Neural cell (in vitro differentiated cells): ENCODE results near the gene TMEM181. TPM values are rescaled to one million over a fixed set of nuclear protein-coding genes. Genes with fewer than 3 reads are reported as not detected.
"Not testable (repeated sequence)": the region's sequence is repeated elsewhere in the genome, so short reads cannot be mapped to it uniquely, and the experiment has no call there.

Experiments
- H2AFZ ChIP-seq: fragments of 200-600, 300-800 bp; sonication (generic), shearing (Covaris generic); 2 replicates; pipeline ENCODE4 v1.6.0; 2014; ENCODE audit warnings: low read depth, mild to moderate bottlenecking, antibody characterized with exemption, low read length, moderate library complexity
- H3F3A ChIP-seq: fragments of 200-600 bp; shearing (Covaris generic); 2 replicates; pipeline ENCODE4 v1.6.1; 2016; ENCODE audit warnings: mild to moderate bottlenecking, moderate library complexity, mixed read lengths, antibody characterized with exemption, low read length; ENCODE audit not compliant: insufficient read depth, poor library complexity, severe bottlenecking
- H3K27ac ChIP-seq: fragments of 200-600, 300-800 bp; sonication (generic), shearing (Covaris generic); 2 replicates; pipeline ENCODE4 v1.5.1; 2014; ENCODE audit warnings: mild to moderate bottlenecking, low read length, moderate library complexity
- H3K27me3 ChIP-seq: fragments of 300-800, 200-600 bp; sonication (generic), shearing (Covaris generic); 2 replicates; pipeline ENCODE4 v1.6.0; 2014; ENCODE audit warnings: mild to moderate bottlenecking, low read depth, low read length, moderate library complexity; ENCODE audit not compliant: insufficient read depth
- H3K36me3 ChIP-seq: fragments of 300-800, 200-600 bp; sonication (generic), shearing (Covaris generic); 2 replicates; pipeline ENCODE4 v1.5.1; 2014; ENCODE audit warnings: mild to moderate bottlenecking, antibody characterized with exemption, low read length, moderate library complexity; ENCODE audit not compliant: insufficient read depth
- H3K4me2 ChIP-seq: fragments of 300-800, 200-600 bp; sonication (generic), shearing (Covaris generic); 2 replicates; pipeline ENCODE4 v1.6.0; 2014; ENCODE audit warnings: mild to moderate bottlenecking, low read length
- H3K4me3 ChIP-seq: fragments of 300-800, 200-600 bp; sonication (generic), shearing (Covaris generic); 2 replicates; pipeline ENCODE4 v1.5.1; 2014; ENCODE audit warnings: mild to moderate bottlenecking, low read length, moderate library complexity
- H3K79me2 ChIP-seq: fragments of 200-600 bp; shearing (Covaris generic); replicated peaks from 2 replicates; pipeline ENCODE4 v1.6.0; 2014; ENCODE audit warnings: mild to moderate bottlenecking, low read length, moderate library complexity; ENCODE audit not compliant: insufficient read depth
- H3K9ac ChIP-seq: fragments of 300-800, 200-600 bp; sonication (generic), shearing (Covaris generic); 2 replicates; pipeline ENCODE4 v1.6.1; 2016; ENCODE audit warnings: mild to moderate bottlenecking, low read length, mixed read lengths
- H3K9me2 ChIP-seq: fragments of 200-600 bp; shearing (Covaris generic); 2 replicates; pipeline ENCODE4 v1.6.1; 2016; ENCODE audit warnings: mild to moderate bottlenecking, low read length, mixed read lengths; ENCODE audit not compliant: insufficient read depth
- H3K9me3 ChIP-seq: fragments of 200-600, 300-800 bp; sonication (generic), shearing (Covaris generic); 2 replicates; pipeline ENCODE4 v1.6.1; 2016; ENCODE audit warnings: mild to moderate bottlenecking, mixed run types, low read length, moderate library complexity, mixed read lengths
- H4K20me1 ChIP-seq: fragments of 200-600 bp; shearing (Covaris generic); 2 replicates; pipeline ENCODE4 v1.6.1; 2016; ENCODE audit warnings: mild to moderate bottlenecking, mixed run types; ENCODE audit not compliant: insufficient read depth
- CTCF ChIP-seq: fragments of 450-650 bp; IDR thresholded peaks from 2 replicates; pipeline ENCODE4 v1.5.1; 2014; ENCODE audit warnings: antibody characterized with exemption, mild to moderate bottlenecking, moderate library complexity; ENCODE audit not compliant: poor library complexity, severe bottlenecking
- EP300 ChIP-seq: fragments of 450-650 bp; conservative IDR thresholded peaks from 2 replicates; pipeline ENCODE4 v1.6.1; 2014; ENCODE audit warnings: antibody characterized with exemption, mild to moderate bottlenecking, moderate library complexity; ENCODE audit not compliant: poor library complexity, severe bottlenecking
- EZH2 ChIP-seq: fragments of 200-600, 300-800 bp; shearing (Covaris generic), sonication (generic); IDR thresholded peaks from 2 replicates; pipeline ENCODE4 v1.6.1; 2014; ENCODE audit warnings: antibody characterized with exemption, low read length, borderline replicate concordance, mild to moderate bottlenecking; ENCODE audit not compliant: insufficient read depth, poor library complexity, severe bottlenecking
- MXI1 ChIP-seq: fragments of 450-650 bp; conservative IDR thresholded peaks from 2 replicates; pipeline ENCODE4 v1.6.1; 2014; ENCODE audit warnings: antibody characterized with exemption, mild to moderate bottlenecking; ENCODE audit not compliant: poor library complexity, severe bottlenecking
- POLR2AphosphoS5 ChIP-seq: IDR thresholded peaks from 2 replicates; pipeline ENCODE4 v1.6.1; 2012
- RAD21 ChIP-seq: fragments of 450-650 bp; conservative IDR thresholded peaks from 2 replicates; pipeline ENCODE4 v1.6.1; 2014; ENCODE audit warnings: antibody characterized with exemption, mild to moderate bottlenecking, moderate library complexity
- REST ChIP-seq: IDR thresholded peaks from 2 replicates; pipeline ENCODE4 v1.6.1; 2012; ENCODE audit warnings: borderline replicate concordance
- SMC3 ChIP-seq: fragments of 450-650 bp; conservative IDR thresholded peaks from 2 replicates; pipeline ENCODE4 v1.6.1; 2014; ENCODE audit warnings: antibody characterized with exemption, mild to moderate bottlenecking, moderate library complexity; ENCODE audit not compliant: poor library complexity
- TAF1 ChIP-seq: IDR thresholded peaks from 2 replicates; pipeline ENCODE4 v1.6.1; 2012; ENCODE audit warnings: low read depth
- polyA plus RNA-seq: library from polyadenylated mRNA; depleted of rRNA; stranded (reverse); fragments of >200 nt; gene quantifications from 2 replicates; pipeline ENCODE4 v1.2.3, GENCODE V29; 2014

TMEM181 gene
- polyA plus RNA-seq, 1 donor from 2014 or later, result 47.6 TPM

GRCh38 chr6:158554611-158555361 lies 5.1 kb upstream of the TMEM181 start:
- no peak overlapping the region for H3K4me2 ChIP-seq
- H4K20me1 ChIP-seq, result no peaks in the 10 kb centered on the region
- H3K36me3 ChIP-seq, result no peaks in the 10 kb centered on the region
- peaks cover 5% of the 10 kb centered on the region for H3K79me2 ChIP-seq
- H3K9me2 ChIP-seq, result no peaks in the 10 kb centered on the region
- H3K9me3 ChIP-seq, result no peaks in the 10 kb centered on the region
- no peak for TF ChIP-seq EZH2
- no peaks in the 10 kb centered on the region for H3K27me3 ChIP-seq
- H3K4me3 ChIP-seq, result no peak overlapping the region
- no peak overlapping the region for H3K27ac ChIP-seq
- H3F3A ChIP-seq, result peaks cover 4% of the 10 kb centered on the region
- H2AFZ ChIP-seq, result no peak overlapping the region
- H3K9ac ChIP-seq, result no peak overlapping the region

- no peaks in the 10 kb centered on the region for H3K9me3 ChIP-seq
- no peaks in the 10 kb centered on the region for H3K9me2 ChIP-seq
- H3K4me2 ChIP-seq, result no peak overlapping the region
- H3K36me3 ChIP-seq, result no peaks in the 10 kb centered on the region
- H3K27ac ChIP-seq, result no peak overlapping the region
- peaks cover 4% of the 10 kb centered on the region for H3F3A ChIP-seq
- TF ChIP-seq EZH2 (no peak), POLR2AphosphoS5 (no peak), REST (no peak), CTCF (no peak), SMC3 (no peak), RAD21 (no peak), MXI1 (no peak), TAF1 (no peak), EP300 (no peak)
- H3K9ac ChIP-seq, result no peak overlapping the region
- no peaks in the 10 kb centered on the region for H3K27me3 ChIP-seq
- peaks cover 5% of the 10 kb centered on the region for H4K20me1 ChIP-seq
- H3K4me3 ChIP-seq, result no peak overlapping the region
- no peak overlapping the region for H2AFZ ChIP-seq
- H3K79me2 ChIP-seq, result peaks cover 12% of the 10 kb centered on the region
These were observed 3.8 kb upstream of the TMEM181 start for GRCh38 chr6:158556113-158556512.

GRCh38 chr6:158557110-158557509 lies 2.8 kb upstream of the TMEM181 start:
- not testable (repeated sequence) for H3K4me2 ChIP-seq, H3K4me3 ChIP-seq, H3K27me3 ChIP-seq, H3K9me3 ChIP-seq, H3K27ac ChIP-seq, H2AFZ ChIP-seq, H3K9me2 ChIP-seq, H3K9ac ChIP-seq, H3F3A ChIP-seq, H3K36me3 ChIP-seq
- Histone ChIP-seq H3K79me2 (peaks cover 20% of the 10 kb centered on the region), H4K20me1 (peaks cover 10% of the 10 kb centered on the region)
